ENCODE results near the gene PDK2.

DNA sequence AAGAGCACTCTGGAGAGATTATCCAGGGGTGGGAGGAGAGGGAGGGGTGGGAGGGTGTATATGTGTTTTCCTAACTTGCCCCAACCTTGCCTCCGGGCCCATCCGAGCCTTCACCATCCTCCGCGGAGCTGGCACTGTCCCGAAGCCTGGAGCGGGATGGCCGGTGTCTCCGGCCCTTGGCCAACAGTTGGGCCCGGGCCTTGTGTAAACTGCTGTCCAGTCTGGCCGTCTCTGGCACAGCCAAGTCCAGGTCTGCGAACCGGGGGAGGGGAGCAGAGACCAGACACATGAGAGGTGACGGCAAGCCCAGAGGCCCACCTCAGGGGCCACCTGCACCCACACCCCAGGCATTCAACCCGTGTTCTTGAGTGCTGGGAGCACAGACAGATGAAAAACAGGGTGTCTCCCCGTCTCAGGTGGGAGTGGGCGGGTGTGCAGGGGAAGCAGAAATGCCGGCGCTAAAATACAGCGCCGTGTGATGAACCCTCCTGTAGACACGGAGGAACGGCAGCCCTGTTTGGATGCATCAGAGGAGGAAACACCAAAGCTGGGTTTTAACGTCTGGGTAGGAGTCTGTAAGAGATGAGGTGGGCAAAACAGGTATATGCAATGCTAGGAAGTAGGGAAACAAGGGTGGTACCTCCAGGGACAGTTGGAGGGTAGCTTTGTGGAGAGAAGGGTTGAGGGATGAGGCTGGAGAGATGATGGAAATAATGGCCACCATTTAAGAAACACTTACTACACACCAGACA, 23.1 kb downstream of the PDK2 start:
- TF ChIP-seq, protein P1, sequence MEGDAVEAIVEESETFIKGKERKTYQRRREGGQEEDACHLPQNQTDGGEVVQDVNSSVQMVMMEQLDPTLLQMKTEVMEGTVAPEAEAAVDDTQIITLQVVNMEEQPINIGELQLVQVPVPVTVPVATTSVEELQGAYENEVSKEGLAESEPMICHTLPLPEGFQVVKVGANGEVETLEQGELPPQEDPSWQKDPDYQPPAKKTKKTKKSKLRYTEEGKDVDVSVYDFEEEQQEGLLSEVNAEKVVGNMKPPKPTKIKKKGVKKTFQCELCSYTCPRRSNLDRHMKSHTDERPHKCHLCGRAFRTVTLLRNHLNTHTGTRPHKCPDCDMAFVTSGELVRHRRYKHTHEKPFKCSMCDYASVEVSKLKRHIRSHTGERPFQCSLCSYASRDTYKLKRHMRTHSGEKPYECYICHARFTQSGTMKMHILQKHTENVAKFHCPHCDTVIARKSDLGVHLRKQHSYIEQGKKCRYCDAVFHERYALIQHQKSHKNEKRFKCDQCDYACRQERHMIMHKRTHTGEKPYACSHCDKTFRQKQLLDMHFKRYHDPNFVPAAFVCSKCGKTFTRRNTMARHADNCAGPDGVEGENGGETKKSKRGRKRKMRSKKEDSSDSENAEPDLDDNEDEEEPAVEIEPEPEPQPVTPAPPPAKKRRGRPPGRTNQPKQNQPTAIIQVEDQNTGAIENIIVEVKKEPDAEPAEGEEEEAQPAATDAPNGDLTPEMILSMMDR (conservative IDR thresholded peaks at IDR 0.05; ENCODE audit: low read depth, low read length): no peak
- no peak for TF ChIP-seq EZH2 (IDR thresholded peaks at IDR 0.05; ENCODE audit: borderline replicate concordance, low read depth, low read length, poor library complexity, severe bottlenecking)

Measured in A673 (cell line).